GM19239 (cell line): ENCODE data around the gene SEMA5A.

Experiments used
- DNase-seq: peaks from one replicate; pipeline ENCODE4 v3.0.0; 2011; ENCODE audit warnings: low spot score; ENCODE audit not compliant: insufficient read length
- FAIRE-seq: peaks from 2 replicates; lab custom pipeline; 2011; peaks lifted over from hg19 to GRCh38; lab: Jason Lieb, UNC

SEMA5A gene

DNA sequence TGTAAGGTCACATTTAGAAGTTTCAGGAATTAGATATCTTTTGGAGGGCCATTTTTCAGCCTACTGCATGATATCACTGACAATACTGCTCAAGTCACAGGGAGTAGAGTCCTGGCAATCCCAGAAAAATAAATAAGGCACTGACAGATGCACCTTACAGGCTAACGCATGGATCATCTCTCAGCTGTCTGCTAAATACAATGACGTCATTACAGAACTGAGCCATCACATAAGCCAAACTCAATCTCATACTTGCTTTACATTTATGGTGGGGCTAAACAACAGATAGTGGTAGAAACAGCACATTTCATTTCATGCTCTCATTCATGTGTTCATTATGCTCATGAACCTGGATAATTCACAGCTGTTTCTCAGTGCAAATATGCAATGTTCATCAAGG, 243.7 kb downstream of the SEMA5A start:
- FAIRE-seq (no peak), DNase-seq (no peak)

DNA sequence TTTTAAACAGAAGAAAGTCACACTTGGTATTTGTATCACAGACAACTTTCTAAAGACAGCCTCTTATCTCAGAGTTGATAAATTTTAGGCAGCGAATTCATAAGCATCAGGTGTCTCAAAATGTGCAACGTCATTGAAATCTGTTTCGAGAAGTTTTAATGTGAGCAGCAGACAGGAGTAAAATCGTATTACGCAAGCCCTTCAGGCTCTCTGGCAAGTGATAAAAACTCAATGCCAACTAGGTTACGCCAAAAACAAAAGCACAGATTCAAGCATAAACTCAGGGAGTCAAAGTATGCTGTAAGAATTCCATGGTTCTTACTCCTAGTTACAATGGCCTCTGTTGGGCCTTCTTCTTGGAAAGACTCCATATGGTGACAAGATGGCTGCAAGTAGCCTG, 244.7 kb downstream of the SEMA5A start:
- FAIRE-seq: no peak
- DNase-seq: no peak

DNA sequence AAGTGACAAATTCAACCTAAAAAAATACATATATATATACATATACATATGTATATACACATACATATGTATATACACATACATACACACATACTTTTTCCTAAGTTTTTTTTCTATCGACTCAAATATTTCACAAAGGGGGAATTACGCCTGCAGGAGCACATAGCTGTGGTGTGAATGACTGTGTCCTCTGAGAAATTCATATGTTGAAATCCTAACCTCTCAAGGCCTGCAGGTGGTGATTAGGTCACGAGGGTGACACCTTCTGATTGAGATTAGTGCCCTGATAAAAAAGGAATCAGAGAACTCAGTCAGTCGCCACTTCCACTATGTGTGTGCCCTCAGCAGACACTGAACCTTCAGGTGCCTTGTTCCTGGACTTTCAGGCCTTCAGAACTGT, 248.7 kb downstream of the SEMA5A start:
- FAIRE-seq (no peak), DNase-seq (no peak)

GRCh38 chr5:9295466-9295801, 250.4 kb downstream of the SEMA5A start:
- no peak for FAIRE-seq

GRCh38 chr5:9294793-9295465, 250.9 kb downstream of the SEMA5A start:
- no peak for FAIRE-seq

More at GRCh38 chr5:9295466-9295801, 250.4 kb downstream of the SEMA5A start:
- no peak for DNase-seq

GRCh38 chr5:9288234-9288633, 257.6 kb downstream of the SEMA5A start:
- FAIRE-seq: no peak
- DNase-seq: no peak

More at GRCh38 chr5:9294793-9295465, 250.9 kb downstream of the SEMA5A start:
- DNase-seq: no peak

GRCh38 chr5:9284781-9285307, 261.0 kb downstream of the SEMA5A start:
- no peak for FAIRE-seq
- DNase-seq: no peak

- FAIRE-seq: no peak
- DNase-seq: no peak
These were observed 261.6 kb downstream of the SEMA5A start for GRCh38 chr5:9284272-9284671.

DNA sequence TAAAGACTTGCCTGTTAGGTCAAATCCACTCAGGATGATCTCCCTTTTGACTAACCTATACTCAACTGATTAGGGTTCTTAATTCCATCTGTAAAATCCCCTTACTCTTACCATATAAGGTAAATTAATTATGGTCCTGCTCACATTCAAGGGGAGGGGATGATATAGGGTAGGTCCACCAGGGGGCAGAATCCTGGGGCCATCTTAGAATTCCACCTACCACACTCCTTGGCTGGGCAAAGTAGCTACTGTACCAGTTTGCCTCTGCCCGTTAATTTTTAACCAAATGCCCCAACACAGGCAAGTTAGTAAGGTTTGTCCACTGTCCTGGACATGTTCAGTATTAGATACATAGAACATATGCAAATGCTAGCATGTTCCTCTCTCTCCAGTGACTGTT, 262.4 kb downstream of the SEMA5A start:
- FAIRE-seq (no peak), DNase-seq (no peak)

- FAIRE-seq: no peak
- DNase-seq: no peak
These were observed 262.9 kb downstream of the SEMA5A start for GRCh38 chr5:9283021-9283420.

GRCh38 chr5:9282211-9282610, 263.7 kb downstream of the SEMA5A start:
- DNase-seq: no peak
- no peak for FAIRE-seq

DNA sequence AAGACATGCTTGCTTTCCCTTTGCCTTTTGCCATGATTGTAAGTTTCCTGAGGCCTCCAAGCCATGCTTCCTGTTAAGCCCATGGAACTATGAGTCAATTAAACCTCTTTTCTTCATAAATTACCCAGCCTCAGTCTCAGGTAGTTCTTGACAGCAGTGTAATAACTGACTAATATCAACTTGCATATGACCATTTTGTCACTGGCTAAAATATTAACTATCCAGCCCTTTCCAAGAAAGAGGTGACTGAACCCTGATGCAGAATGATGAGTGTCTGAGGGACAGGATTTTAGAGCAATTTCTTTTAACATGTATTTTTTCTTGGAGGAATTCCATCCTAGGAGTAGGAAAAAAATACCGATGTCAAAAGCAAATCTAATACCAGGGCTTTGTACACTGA, 266.1 kb downstream of the SEMA5A start:
- FAIRE-seq: no peak

DNA sequence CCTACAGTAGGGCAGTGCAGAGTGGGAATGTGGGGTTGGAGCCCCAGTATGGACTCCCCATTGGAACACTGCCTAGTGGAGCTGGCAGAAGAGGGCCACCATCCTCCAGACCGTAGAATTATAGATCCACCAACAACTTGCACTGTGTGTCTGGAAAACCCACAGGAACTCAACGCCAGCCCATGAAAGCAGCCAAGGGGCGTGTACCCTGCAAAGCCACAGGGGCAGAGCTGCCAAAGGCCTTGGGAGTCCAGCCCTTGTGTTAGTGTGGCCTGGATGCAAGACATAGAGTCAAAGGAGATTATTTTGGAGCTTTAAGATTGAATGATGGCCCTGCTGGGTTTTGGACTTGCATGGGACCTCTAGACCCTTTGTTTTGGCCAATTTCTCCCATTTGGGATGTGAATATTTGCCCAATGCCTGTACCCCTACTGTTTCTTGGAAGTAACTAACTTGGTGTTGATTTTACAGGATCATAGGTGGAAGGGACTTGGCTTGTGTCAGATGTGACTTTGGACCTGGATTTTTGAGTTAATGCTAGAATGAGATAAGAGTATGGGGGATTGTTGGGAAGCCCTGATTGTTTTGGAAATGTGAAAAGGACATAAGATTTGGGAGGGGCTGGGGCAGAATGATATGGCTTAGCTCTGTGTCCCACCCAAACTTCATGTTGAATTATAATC, 266.8 kb downstream of the SEMA5A start:
- FAIRE-seq: no peak

More for the DNA sequence above, 266.1 kb downstream of the SEMA5A start:
- no peak for DNase-seq

GRCh38 chr5:9269014-9269413, 276.9 kb downstream of the SEMA5A start:
- FAIRE-seq (no peak), DNase-seq (no peak)

More for the DNA sequence above, 266.8 kb downstream of the SEMA5A start:
- no peak for DNase-seq

- DNase-seq: no peak
- FAIRE-seq: no peak
These were observed 277.6 kb downstream of the SEMA5A start for GRCh38 chr5:9268226-9268625.

DNA sequence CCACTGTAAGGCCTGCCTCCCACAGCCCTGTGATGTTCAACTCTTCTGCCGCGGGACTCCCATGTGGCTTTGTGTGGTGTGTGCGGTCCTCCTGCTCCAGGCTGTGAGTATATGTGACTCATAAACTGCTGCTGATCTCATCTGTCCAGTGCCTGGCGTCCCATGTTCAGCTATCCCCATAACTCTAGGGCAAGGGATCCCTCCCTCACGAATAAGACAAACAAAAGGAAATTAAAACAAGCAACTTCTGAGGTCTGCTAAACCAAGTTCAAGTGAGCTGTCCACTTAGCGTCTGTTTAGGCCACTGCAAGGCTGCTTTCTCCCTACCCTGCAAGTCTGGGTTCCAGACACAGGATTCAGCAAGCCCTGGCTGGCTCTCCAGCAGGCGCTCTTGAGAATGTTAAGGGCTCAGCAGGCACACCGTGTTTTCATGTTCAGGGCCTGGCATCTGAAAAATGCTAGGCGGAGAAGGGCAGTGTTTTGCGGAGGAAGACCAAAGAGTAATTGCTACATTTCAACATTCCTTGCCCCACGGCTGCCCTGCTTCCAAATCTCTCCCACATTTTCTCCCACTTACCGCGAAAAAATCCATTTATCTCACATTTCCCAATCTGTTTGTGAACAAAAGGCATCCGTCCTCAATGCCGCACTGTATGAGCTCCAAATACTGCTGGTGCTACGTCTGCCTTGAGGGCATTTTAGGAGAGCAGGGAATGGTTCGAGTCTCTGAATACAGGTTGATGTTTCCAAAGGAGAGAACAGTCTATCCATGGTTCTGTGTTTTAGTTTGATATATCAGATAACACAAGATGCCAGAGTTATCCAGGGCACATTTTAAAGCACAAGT, 280.2 kb downstream of the SEMA5A start:
- DNase-seq: no peak
- no peak for FAIRE-seq

- FAIRE-seq (no peak), DNase-seq (no peak)
These were observed 281.6 kb downstream of the SEMA5A start for GRCh38 chr5:9264301-9264700.

GRCh38 chr5:9263656-9264055, 282.2 kb downstream of the SEMA5A start:
- no peak for FAIRE-seq

GRCh38 chr5:9251379-9251980, 294.4 kb downstream of the SEMA5A start:
- DNase-seq (no peak), FAIRE-seq (no peak)

More at GRCh38 chr5:9263656-9264055, 282.2 kb downstream of the SEMA5A start:
- DNase-seq: no peak

DNA sequence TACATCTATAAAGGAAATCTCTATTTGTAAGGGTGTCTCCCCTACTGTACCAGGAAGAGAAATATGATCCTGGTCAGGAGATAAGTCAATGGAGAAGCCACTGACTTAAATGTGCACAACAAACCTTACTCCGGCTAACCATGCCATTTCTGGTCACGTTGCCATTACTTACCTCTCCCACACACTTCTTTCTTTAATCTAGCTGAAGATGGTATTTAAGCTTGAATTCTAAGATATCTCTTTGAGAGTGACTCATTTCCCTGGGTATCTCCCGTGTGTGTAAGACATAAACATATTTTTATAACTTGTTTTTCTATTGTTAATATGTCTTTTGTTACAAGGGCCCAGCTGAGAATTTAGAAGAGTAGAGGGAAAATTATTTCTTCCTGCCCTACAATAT, 296.6 kb downstream of the SEMA5A start:
- FAIRE-seq: no peak
- DNase-seq: no peak
